Activated CD4-positive, alpha-beta T cell treated with anti-CD3 and anti-CD28 coated beads, Interleukin-2, amount 10 ng/mL, durations not matched to agents 7 days and 5 days (primary cell): ENCODE measurements around the gene SLC35F6. TPM values are rescaled to one million over a fixed set of nuclear protein-coding genes. Genes with fewer than 3 reads are reported as not detected.
"Not testable (repeated sequence)": the region's sequence is repeated elsewhere in the genome, so short reads cannot be mapped to it uniquely, and the experiment has no call there.

Experiments used
- CTCF ChIA-PET: fragments of 350-600 bp; sonication (Branson Sonifier 250); formaldehyde crosslinking; loops from one replicate; lab custom pipeline; 2021; ENCODE audit warnings: antibody characterized with exemption; lab: Charles Lee
- POLR2A ChIA-PET: fragments of 350-600 bp; sonication (Branson Sonifier 250); formaldehyde crosslinking; loops from one replicate; lab custom pipeline; 2021; ENCODE audit warnings: antibody characterized with exemption; lab: Charles Lee
- DNase-seq: peaks from one replicate; pipeline ENCODE4 v3.0.0-alpha.2; 2020
- H3K27ac Mint-ChIP-seq: one replicate; pipeline ENCODE4 v1.8.0; 2021; ENCODE audit warnings: mild to moderate bottlenecking, moderate library complexity, mixed read lengths
- H3K27me3 Mint-ChIP-seq: one replicate; pipeline ENCODE4 v1.8.0; 2021; ENCODE audit warnings: mixed read lengths
- H3K36me3 Mint-ChIP-seq: one replicate; pipeline ENCODE4 v1.8.0; 2021; ENCODE audit warnings: low read depth, mixed read lengths
- H3K4me1 Mint-ChIP-seq: one replicate; pipeline ENCODE4 v1.8.0; 2021; ENCODE audit warnings: mixed read lengths
- H3K4me3 Mint-ChIP-seq: one replicate; pipeline ENCODE4 v1.8.0; 2021; ENCODE audit warnings: mild to moderate bottlenecking, moderate library complexity, mixed read lengths
- H3K9me3 Mint-ChIP-seq: one replicate; pipeline ENCODE4 v1.8.0; 2021; ENCODE audit warnings: mixed read lengths
- total RNA-seq, 2 experiments: library from RNA; stranded (reverse); gene quantifications; one replicate each; pipeline ENCODE4 v1.2.3, GENCODE V29; 2021

Gene SLC35F6
- total RNA-seq, 2 experiments from 2014 or later, result 20.2 to 20.6 TPM

DNA sequence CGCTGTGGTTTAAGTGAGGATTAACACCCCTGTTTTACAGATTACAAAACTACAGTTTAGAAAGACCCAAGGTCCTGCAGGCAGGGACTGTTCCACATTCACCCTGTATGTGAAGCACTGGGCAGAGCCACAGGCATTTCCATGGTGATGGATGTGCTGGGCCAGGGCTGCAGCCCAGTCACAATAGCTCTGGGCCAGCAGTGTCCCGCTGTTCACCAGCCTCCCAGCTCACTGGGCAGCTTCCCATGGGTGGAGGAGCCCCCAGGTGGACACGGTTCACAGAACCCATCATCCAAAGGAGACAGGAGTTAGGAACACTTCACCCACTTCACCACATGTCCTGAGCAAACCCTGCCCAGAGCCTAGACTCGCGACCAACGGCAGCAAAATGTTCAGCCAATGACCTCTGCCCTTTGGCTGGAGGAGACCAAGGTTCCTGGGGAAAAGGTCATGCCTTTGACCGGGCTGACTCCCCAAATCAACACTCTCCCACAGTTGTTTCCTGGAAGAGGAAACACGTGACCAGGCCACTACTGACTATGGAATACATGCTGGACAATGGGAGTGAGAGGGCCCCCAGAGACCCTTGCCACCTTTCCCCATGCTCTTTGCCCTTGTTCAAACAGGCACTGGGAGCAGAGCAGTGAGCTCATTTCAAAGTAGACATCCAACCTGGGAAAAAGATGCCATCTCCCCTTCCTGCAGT, 28.0 kb upstream of the SLC35F6 start:
- no peak for DNase-seq
- Mint-ChIP-seq H3K27me3 (no peaks in the 10 kb centered on the region), H3K9me3 (no peaks in the 10 kb centered on the region), H3K27ac (no peak overlapping the region), H3K4me3 (no peak overlapping the region), H3K36me3 (no peaks in the 10 kb centered on the region), H3K4me1 (peaks cover 4% of the 10 kb centered on the region)
- ChIA-PET CTCF (no interaction called here), POLR2A (no interaction called here)

DNA sequence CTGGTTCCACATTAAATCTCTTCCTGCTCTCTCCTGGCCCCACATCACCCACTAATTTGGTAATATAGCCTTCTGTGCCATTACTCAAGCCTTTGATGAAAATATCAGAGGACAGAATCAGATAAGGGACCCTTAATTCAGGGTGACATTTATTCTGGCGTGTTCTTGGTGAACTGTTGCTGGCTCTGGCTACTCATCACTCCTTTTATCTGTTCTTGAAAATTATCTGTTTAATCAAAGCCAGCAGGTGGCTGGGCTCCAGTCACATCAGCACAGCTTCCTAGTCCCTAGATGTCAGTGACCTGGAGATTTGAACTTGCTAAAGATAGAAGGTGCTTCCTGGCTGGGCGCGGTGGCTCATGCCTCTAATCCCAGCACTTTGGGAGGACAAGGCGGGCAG, 26.9 kb upstream of the SLC35F6 start:
- H3K27me3 Mint-ChIP-seq, result no peaks in the 10 kb centered on the region
- POLR2A ChIA-PET, result interaction anchor here (0.6 kb wide), 1 partner anchor 218 kb away, joined by 4 read pairs; no protein-coding TSS in a partner anchor
- no peak for DNase-seq
- peaks cover 6% of the 10 kb centered on the region for H3K4me1 Mint-ChIP-seq
- H3K9me3 Mint-ChIP-seq, result no peaks in the 10 kb centered on the region
- CTCF ChIA-PET, result no interaction called here
- H3K27ac Mint-ChIP-seq, result no peak overlapping the region
- no peak overlapping the region for H3K4me3 Mint-ChIP-seq
- H3K36me3 Mint-ChIP-seq, result no peaks in the 10 kb centered on the region

DNA sequence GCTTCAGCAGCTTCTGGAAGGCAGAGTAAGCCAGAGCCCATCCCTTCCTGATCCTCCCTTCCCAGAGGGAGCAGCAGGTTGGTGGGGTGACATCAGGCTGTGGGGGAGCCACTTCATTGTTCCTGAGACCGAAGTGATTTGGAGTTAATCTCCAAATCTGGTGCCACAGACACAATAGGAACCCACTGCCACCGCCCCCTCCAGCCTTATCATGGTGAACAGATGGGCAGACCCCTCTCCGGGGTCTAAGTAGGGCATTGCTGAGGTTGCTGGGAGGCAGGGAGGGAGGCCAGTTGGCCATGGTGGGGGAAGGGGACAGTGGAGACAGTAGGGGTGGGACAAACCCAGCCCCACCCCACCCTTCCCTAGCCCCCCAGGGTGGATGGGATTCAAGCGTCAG, 25.6 kb upstream of the SLC35F6 start:
- Mint-ChIP-seq H3K9me3 (no peaks in the 10 kb centered on the region), H3K27me3 (no peaks in the 10 kb centered on the region), H3K4me1 (peaks cover 6% of the 10 kb centered on the region), H3K27ac (no peak overlapping the region), H3K4me3 (no peak overlapping the region), H3K36me3 (no peaks in the 10 kb centered on the region)
- CTCF ChIA-PET, result interaction anchor here (0.6 kb wide), 1 partner anchor 1933 kb away, joined by 3 read pairs; no protein-coding TSS in a partner anchor
- DNase-seq, result no peak
- POLR2A ChIA-PET, result no interaction called here

DNA sequence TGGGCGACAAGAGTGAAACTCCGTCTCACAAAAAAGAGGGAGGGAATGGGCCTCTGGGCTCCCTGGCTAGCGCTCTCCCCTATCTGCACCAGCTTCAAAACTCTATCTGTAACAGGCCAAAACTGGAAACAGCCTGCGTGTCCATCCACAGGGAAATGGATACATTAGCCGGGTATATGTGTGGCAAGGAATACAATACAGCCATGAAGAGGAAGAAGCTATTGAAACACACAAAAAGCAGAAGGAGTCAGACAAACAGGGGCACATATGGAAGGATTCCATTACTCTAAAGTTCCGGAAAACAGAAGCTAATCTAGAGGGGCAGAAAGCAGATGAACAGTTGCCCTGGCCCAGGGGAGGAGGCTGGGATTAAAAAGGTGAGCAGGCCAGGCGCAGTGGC, 24.6 kb upstream of the SLC35F6 start:
- DNase-seq, result no peak
- POLR2A ChIA-PET, result no interaction called here
- Mint-ChIP-seq H3K9me3 (no peaks in the 10 kb centered on the region), H3K36me3 (no peaks in the 10 kb centered on the region), H3K4me1 (peaks cover 6% of the 10 kb centered on the region), H3K27ac (no peak overlapping the region), H3K27me3 (no peaks in the 10 kb centered on the region), H3K4me3 (no peak overlapping the region)
- CTCF ChIA-PET, result interaction anchor here (1.4 kb wide), 1 partner anchor 162 kb away, joined by 4 read pairs; no protein-coding TSS in a partner anchor

DNA sequence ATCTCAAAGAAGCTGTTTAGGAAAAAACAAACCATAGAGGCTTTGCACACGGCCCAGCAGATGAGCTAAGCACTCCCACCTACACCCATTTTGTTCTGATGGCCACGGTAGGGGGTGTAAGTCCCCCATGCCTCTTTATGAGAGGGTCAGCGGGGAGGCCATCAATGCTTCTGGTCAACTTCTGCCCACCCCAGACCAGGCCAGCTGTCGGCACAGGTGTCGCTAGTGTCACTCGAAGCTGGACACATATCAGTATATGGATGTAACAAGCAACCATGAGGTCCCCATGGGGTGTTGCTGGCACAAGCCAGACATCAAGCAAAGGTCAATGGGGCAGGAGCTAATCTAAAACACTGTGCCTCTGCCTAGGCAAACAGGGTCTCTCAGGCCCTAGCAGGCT, 23.7 kb upstream of the SLC35F6 start:
- Mint-ChIP-seq H3K9me3 (no peaks in the 10 kb centered on the region), H3K4me3 (no peak overlapping the region), H3K27ac (no peak overlapping the region), H3K27me3 (no peaks in the 10 kb centered on the region), H3K36me3 (no peaks in the 10 kb centered on the region), H3K4me1 (peaks cover 6% of the 10 kb centered on the region)
- ChIA-PET CTCF (no interaction called here), POLR2A (no interaction called here)
- DNase-seq, result no peak

DNA sequence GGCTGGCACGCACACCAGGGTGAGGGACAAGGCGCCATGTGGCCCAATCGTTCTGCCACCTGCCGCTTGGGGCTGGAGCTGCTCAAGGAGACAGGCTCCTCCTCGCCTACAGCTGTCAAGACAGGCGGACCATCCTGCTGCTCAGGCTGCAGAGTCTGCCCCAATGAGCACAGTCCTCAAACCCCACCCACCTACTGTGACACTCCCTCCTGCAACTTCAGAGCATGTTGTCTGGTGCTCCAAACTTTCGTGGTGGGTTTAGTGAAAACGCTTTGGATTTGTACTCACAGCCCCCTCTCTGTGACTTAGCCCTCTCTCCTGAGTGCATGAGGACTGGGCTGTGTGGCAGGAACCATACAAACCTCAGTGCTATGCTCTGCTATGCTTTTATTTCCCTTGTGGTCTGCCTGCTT, 23.2 kb upstream of the SLC35F6 start:
- ChIA-PET CTCF (no interaction called here), POLR2A (no interaction called here)
- peak; percentile 20 for DNase-seq
- Mint-ChIP-seq H3K9me3 (no peaks in the 10 kb centered on the region), H3K4me3 (no peak overlapping the region), H3K27me3 (no peaks in the 10 kb centered on the region), H3K4me1 (peaks cover 6% of the 10 kb centered on the region), H3K36me3 (no peaks in the 10 kb centered on the region), H3K27ac (no peak overlapping the region)

DNA sequence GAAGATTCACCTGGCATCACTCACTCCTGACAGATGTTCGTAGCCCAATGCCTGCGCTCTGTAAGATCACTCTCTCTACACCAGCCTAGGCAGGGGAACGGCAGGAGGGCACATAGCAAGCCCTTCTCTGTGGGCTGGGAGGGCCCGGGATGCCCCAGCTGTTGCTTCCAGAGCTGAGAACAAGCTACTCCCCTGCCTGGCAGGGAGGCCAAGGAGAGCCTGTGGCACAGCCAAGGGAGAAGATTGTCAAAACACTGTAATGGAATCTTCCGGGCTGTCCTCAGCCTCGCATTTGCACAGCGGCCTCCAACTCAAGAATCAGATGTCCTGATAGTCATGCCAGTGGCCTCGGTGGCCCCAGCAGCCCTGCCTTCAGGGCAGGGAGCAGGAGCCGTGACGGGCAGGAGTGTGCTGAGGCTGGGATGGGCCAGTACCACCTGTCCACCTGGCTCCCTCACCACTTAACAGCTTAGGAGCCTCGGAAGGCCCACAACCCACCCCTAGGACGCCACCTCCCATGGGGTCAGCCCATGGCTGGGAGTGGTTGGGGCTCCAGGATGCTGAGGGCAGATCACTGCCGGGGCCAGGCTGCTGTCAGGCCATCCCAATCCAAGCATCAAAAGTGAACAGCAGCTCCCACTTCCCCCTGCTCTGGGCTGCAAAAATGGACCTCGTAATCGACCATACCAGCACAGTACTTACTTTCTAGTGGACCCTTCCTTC, 21.9 kb upstream of the SLC35F6 start:
- no peaks in the 10 kb centered on the region for H3K27me3 Mint-ChIP-seq
- H3K36me3 Mint-ChIP-seq, result no peaks in the 10 kb centered on the region
- CTCF ChIA-PET, result interaction anchor here (1.2 kb wide), 1 partner anchor 136 kb away, joined by 4 read pairs; no protein-coding TSS in a partner anchor
- DNase-seq, result no peak
- H3K27ac Mint-ChIP-seq, result no peak overlapping the region
- no peak overlapping the region for H3K4me3 Mint-ChIP-seq
- no peaks in the 10 kb centered on the region for H3K9me3 Mint-ChIP-seq
- POLR2A ChIA-PET, result no interaction called here
- H3K4me1 Mint-ChIP-seq, result peaks cover 6% of the 10 kb centered on the region

DNA sequence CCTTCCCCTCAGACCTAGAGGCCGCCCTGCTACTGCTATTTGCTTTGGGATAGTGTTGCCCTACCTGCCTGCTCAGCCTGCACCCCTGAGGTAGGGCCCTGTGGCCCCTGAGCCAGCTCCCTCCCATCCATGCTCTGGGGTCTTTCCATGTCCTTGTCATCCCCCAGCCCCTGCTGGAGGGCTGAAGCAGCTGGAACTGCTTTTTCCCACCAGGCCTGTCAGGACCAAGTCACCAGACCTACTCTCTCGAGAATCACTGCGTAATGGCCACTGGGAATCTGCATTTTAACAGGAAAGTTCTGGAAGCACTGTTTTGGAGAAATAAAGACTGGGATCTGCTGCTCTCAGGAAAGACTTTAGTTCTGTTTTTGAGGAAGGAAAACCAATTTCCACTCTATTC, 20.2 kb upstream of the SLC35F6 start:
- ChIA-PET CTCF (interaction anchor here (0.9 kb wide), 1 partner anchor 162 kb away, joined by 5 read pairs; no protein-coding TSS in a partner anchor), POLR2A (no interaction called here)
- no peak overlapping the region for H3K27ac Mint-ChIP-seq

DNA sequence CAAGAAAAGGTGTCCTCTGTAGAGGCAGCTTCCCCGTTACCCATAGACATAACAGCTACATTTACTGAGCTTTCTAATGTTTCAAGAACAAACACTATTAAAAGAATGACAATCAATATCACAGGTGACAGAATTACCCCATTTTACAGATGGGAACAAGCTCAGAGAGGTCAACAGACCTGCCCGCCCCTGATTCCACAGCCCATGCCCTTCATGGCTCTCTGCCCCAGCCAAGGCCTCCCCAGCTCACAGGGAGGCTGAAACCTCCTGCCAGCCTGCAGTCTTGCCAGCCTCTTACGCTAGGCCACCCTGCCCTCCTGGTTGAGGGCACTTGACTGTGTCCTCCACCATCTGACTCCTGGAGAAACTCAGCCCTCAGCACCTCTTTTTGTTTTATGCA, 19.1 kb upstream of the SLC35F6 start:
- no peak for DNase-seq
- no peak overlapping the region for H3K4me3 Mint-ChIP-seq
- H3K4me1 Mint-ChIP-seq, result peaks cover 6% of the 10 kb centered on the region
- H3K9me3 Mint-ChIP-seq, result no peaks in the 10 kb centered on the region
- ChIA-PET CTCF (interaction anchor here (0.6 to 1.4 kb wide), 3 partner anchors 12 to 1973 kb away, joined by 3 to 4 read pairs (median 4); no protein-coding TSS in a partner anchor), POLR2A (no interaction called here)
- H3K27ac Mint-ChIP-seq, result no peak overlapping the region
- no peaks in the 10 kb centered on the region for H3K36me3 Mint-ChIP-seq
- H3K27me3 Mint-ChIP-seq, result no peaks in the 10 kb centered on the region

More for the DNA sequence above, 20.2 kb upstream of the SLC35F6 start:
- no peaks in the 10 kb centered on the region for H3K36me3 Mint-ChIP-seq
- no peaks in the 10 kb centered on the region for H3K9me3 Mint-ChIP-seq
- no peak for DNase-seq
- H3K4me1 Mint-ChIP-seq, result peaks cover 6% of the 10 kb centered on the region
- H3K27me3 Mint-ChIP-seq, result no peaks in the 10 kb centered on the region
- H3K4me3 Mint-ChIP-seq, result no peak overlapping the region

DNA sequence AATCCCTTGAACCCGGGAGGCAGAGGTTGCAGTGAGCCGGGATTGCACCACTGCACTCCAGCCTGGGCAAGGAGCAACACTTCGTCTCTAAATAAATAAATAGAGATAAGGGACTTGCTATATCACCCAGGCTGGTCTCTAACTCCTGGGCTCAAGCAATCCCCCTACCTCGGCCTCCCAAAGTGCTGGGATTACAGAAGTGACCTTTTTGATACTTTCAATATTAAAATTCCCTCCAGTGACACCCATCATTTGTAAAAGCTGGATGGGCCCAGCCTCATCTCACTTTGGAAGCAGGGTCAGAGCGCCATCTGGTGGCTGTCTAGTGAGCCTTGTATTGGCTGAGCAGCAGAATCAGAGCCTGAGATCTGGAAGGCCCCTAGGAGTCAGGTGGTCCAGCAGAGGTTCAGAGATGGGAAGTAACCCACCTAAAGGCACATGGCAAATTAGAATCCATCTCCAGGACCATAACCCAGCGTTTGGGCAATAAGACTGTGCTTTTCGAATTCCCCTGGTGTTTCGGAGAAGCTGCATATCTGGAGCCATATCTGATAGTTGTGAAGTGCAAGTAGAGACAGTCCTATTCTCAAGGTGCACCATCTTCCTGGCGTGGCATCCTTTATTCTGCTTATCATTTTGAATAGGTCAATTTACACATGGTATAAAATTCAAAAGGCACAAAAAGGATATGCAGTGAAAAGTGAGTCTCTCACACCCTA, 18.3 kb upstream of the SLC35F6 start:
- peak; percentile 86 for DNase-seq
- Mint-ChIP-seq H3K27me3 (no peaks in the 10 kb centered on the region), H3K9me3 (no peaks in the 10 kb centered on the region), H3K36me3 (no peaks in the 10 kb centered on the region), H3K27ac (no peak overlapping the region), H3K4me3 (no peak overlapping the region), H3K4me1 (peaks cover 4% of the 10 kb centered on the region)
- CTCF ChIA-PET, result interaction anchor here (0.8 to 1.4 kb wide), 4 partner anchors 12 to 75 kb away, joined by 3 to 4 read pairs (median 4); no protein-coding TSS in a partner anchor
- POLR2A ChIA-PET, result no interaction called here

DNA sequence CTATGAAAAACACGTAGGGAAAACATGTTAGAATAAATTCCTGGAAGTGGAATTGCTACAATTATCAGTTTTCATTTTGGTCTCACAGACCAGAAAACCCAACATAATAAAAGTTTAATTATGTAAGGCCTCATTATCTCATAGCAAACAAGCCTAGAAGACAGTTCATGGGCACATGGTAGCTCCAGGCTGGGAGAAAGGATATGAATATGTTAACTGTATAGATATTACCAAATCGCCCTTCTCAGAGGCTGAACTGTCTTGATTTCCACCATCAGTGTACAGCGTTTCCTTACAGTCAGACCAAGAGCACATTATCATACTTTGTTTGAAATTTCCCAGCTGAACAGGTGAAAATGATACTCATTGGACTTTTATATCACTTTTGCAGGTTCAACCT, 17.1 kb upstream of the SLC35F6 start:
- ChIA-PET CTCF (interaction anchor here (0.6 to 1.3 kb wide), 3 partner anchors 10 to 272 kb away, joined by 3 to 4 read pairs (median 4); no protein-coding TSS in a partner anchor), POLR2A (no interaction called here)
- no peak for DNase-seq
- H3K4me1 Mint-ChIP-seq, result no peaks in the 10 kb centered on the region
- no peak overlapping the region for H3K27ac Mint-ChIP-seq
- H3K27me3 Mint-ChIP-seq, result no peaks in the 10 kb centered on the region
- no peaks in the 10 kb centered on the region for H3K9me3 Mint-ChIP-seq
- no peak overlapping the region for H3K4me3 Mint-ChIP-seq
- no peaks in the 10 kb centered on the region for H3K36me3 Mint-ChIP-seq

DNA sequence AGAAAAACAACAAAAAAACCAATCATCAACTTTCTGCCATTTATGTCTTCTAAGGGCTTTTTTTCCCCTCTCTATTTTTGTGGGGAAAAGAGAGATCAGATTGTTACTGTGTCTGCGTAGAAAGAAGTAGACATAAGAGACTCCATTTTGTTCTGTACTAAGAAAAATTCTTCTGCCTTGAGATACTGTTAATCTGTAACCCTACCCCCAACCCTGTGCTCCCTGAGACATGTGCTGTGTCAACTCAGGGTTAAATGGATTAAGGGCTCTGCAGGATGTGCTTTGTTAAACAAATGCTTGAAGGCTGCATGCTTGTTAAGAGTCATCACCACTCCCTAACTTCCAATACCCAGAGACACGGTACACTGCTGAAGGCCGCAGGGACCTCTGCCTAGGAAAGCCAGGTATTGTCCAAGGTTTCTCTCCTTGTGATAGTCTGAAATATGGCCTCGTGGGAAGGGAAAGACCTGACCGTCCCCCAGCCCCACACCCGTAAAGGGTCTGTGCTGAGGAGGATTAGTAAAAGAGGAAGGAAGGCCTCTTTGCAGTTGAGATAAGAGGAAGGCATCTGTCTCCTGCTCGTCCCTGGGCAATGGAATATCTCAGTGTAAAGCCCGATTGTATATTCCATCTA, 14.2 kb upstream of the SLC35F6 start:
- H3K4me1 Mint-ChIP-seq, H3K36me3 Mint-ChIP-seq, DNase-seq, H3K27me3 Mint-ChIP-seq, H3K27ac Mint-ChIP-seq, POLR2A ChIA-PET, H3K9me3 Mint-ChIP-seq, H3K4me3 Mint-ChIP-seq, CTCF ChIA-PET: not testable (repeated sequence)
